ENCODE measurements around the gene KHNYN.
"Not testable (repeated sequence)": the region's sequence is repeated elsewhere in the genome, so short reads cannot be mapped to it uniquely, and the experiment has no call there.

The KHNYN gene

GRCh38 chr14:24473211-24473610, 43.5 kb downstream of the KHNYN start:
- DNase-seq (ENCODE audit: low read depth in 2 of 2) = no peak

GRCh38 chr14:24475261-24475660, 45.5 kb downstream of the KHNYN start:
- DNase-seq (ENCODE audit: low read depth in 2 of 2) = no peak

GRCh38 chr14:24479999-24480398, 50.2 kb downstream of the KHNYN start:
- DNase-seq (ENCODE audit: low read depth in 2 of 2) = not testable (repeated sequence)

GRCh38 chr14:24481622-24482324, 52.0 kb downstream of the KHNYN start:
- peak; percentile 32 to 50 for DNase-seq (ENCODE audit: low read depth in 2 of 2)

- DNase-seq (ENCODE audit: low read depth in 2 of 2) = not testable (repeated sequence)
Measured at GRCh38 chr14:24482699-24483303, 53.0 kb downstream of the KHNYN start.

- DNase-seq (ENCODE audit: low read depth in 2 of 2) = no peak
Measured at GRCh38 chr14:24483604-24484252, 54.0 kb downstream of the KHNYN start.
